Putamen (tissue), 1 donor: ENCODE data around the gene ITSN1.

ENCODE experiments used
- DNase-seq: peaks from one replicate; pipeline ENCODE4 v3.0.0-alpha.2; 2016; ENCODE audit warnings: low spot score

Gene ITSN1

DNA sequence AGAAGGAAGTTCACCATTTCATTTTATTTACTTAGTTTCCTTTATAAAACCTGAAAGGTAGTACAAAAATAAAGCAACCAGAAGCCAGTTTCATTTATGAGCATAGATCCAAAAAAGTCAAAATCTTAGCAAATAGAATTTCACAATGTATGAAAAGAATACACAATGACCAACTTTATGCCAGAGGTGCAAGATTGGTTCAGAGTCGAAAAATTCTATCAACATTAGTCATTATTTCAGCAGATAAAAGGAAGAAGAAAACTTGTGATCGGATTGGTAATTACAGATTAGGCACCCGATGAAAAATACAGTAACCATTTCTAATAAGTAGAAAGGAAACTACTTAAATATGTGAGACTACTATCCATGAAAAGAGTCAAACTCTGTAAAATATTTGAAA, 89.1 kb downstream of the ITSN1 start:
- DNase-seq, result no peak

DNA sequence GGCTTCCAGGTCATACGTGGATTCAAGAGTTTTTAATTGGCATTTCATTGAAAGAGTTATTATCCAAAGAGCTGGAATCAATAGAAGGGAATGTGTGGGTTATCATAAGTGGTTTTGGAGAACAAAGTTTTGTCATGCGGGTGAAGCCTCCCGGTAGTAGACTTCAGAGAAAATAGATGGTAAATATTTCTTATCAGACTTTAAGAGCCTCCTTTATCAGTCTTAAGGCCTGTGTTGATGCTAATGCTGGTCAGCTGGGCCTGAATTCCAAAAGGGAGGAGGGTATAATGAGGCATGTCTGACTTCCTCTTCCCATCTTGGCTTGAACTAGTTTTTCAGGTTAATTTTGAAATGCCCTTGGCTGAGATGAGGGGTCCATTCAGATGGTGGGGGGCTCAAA, 89.7 kb downstream of the ITSN1 start:
- no peak for DNase-seq

DNA sequence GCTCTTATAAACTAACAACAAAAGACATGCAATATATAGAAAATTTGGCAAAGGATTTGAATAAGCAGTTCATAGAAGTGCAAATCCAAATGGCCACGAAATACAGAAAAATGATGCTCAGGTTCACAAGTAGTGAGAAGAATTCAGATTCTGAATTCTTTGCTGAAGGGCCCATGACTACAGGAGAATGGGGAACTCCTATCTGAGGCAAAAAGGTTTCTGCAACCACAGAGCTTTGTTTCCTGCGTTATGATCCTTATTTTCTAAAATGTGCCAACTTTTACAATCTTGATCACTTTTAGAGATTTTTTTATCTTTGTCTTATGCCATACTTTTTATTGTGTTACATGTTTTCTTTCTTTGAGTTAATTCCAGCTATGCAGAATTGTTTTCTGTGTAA, 91.3 kb downstream of the ITSN1 start:
- DNase-seq, result no peak

DNA sequence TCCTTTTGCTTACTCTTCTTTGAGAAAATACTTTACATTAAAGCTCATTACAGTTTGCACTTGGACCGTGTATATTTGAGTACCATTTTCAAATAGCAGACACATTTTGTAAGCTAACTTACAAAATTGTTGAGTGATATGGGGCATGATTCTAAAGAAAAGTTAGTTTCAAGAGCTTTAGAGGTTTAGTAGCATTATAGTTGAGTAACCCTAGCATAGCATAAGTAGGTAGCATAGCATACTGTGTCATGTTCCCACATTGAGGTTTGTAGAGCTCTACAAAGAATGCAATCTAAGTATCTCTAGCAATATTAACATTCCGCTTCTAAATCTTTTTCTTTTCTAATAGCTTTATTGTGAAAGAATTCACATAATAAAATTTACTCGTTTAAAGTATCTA, 92.0 kb downstream of the ITSN1 start:
- DNase-seq, result no peak

DNA sequence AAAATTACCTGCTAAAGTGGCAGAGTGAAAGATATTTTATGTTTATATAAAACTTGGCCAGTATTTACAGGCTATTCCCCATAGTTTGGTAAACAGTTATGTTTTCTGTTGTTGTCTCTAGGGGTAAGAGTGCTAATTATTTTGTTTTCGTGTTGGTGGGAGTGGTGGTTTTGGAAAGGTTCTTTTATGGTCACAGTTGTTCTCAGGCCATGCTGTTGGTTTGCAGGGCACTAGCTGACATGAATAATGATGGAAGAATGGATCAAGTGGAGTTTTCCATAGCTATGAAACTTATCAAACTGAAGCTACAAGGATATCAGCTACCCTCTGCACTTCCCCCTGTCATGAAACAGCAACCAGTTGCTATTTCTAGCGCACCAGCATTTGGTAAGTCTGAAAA, 92.5 kb downstream of the ITSN1 start:
- DNase-seq, result no peak

DNA sequence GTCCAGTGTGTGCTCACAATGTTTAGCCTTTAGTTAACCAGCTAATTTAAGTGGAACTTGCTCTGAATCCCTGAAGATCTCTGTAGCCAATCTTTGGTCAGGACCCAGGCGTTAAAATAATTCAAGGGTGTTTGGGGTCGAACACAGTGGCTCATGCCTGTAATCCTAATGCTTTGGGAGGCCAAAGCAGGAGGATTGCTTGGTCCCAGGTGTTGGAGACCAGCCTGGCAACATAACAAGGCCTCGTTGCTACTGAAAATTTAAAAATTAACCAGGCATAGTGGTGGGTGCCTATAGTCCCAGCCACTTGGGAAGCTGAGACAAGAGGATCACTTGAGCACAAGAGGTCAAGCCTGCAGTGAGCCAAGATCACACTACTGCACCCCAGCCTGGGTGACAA, 94.3 kb downstream of the ITSN1 start:
- DNase-seq, result no peak

DNA sequence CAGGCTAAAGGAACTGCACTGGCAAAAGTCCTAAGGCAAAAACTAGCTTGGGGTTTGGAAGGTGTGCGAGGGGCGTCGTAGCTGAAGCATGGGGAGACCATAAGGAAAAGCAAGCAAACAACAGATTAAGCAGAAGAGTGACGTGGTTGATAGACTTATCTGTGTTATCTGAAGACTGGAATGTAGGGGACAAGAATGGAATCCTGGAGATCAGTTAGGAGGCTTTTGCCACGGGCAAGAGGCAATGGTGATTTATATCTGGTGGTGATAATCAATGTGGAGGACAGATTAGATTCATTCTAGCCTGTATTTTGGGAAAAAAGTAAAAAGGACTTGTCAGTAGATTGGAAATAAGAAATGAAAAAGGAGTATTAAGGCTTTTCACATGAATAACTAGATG, 97.4 kb downstream of the ITSN1 start:
- no peak for DNase-seq

DNA sequence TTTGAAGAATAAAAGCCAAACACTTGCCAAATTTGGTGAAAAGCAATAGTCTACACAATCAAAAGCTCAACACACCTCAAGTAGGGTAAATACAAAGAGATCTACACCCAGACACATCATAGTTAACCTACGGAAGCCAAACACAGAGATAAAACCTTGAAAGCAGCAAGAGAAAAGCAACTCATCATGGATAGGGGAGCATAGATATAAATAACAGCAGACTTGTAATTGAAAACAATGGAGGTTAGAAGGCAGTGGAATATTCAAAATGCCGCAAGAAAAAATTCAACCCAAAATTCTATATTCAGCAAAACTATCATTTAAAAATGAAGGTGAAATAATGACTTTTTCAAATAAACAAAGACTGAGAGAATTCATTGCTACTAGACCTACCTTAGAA, 105.1 kb downstream of the ITSN1 start:
- DNase-seq, result no peak

DNA sequence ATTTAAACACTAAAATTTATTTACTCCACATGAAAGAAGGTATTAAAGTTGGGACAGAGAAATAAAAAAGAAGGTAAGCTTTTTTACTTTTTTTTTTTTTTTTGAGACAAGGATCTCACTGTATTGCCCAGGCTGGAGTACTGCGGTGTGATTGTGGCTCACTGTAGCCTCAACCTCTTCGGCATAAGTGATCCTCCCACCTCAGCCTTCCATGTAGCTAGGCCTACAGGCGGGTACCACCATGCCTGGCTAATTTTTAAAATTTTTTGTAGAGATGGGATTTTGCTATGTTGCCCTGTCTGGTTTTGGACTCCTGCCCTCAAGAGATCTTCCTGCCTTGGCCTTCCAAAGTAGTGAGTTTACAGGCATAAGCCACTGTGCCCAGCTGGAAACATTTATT, 106.6 kb downstream of the ITSN1 start:
- no peak for DNase-seq

DNA sequence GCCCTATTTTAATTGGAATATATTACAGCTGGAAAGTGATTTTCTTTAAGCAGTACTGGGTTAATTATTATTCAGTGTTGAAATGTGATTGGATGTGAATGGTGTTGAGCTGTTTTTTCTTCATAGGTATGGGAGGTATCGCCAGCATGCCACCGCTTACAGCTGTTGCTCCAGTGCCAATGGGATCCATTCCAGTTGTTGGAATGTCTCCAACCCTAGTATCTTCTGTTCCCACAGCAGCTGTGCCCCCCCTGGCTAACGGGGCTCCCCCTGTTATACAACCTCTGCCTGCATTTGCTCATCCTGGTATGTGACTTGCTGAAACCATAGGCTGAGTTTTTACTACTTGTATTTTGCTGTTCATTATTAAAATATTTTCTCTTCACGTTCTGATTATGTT, 107.7 kb downstream of the ITSN1 start:
- no peak for DNase-seq

DNA sequence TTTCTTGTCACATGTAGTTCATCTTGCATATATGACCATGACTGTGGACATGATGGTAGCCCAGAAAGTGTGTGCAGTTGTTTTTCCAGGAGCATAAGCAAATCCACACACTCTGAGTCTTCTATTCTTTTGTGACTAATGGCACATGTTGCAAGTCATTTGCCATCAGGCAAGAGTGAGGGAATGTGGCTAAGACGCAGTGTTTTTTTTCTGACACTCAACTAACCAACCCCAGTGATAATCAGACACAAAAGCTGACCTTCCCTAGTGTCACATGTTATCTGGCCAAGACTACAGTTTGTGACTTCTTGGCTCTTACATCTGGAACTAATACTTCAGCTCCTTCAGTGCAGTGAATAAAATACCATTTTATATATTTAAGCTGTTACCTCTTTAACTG, 108.8 kb downstream of the ITSN1 start:
- DNase-seq, result no peak

DNA sequence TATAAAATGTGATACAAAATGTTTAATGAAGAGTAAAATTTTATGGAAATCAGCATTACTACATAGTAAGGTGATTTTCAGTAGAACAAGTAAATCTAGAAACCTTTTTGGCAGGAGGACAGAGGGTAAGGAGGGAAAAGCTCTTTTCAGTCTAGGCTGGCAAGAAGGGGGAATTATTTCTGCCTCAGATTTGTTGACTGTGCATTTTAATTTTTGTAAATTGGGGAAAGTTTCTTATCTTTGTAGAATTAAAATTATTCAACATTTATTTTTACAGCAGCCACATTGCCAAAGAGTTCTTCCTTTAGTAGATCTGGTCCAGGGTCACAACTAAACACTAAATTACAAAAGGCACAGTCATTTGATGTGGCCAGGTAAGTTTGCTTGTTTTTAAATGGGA, 109.2 kb downstream of the ITSN1 start:
- DNase-seq, result no peak

DNA sequence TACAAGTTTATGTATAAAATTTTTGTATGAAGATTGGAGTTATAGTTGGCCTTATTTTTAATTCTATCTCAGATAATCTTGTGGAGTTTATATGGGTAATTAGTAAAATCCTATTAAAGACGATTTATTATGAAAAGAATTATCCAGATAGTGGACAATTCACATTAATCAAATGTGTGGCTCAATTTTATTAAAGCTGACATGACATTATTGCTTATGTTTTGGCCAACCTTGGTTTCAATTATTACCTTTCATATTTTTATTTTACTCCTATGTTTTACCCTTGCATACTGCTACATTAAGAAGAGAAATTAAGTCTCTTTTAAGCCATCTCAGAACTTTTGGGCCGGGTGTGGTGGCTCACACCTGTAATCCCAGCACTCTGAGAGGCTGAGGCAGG, 110.0 kb downstream of the ITSN1 start:
- no peak for DNase-seq

DNA sequence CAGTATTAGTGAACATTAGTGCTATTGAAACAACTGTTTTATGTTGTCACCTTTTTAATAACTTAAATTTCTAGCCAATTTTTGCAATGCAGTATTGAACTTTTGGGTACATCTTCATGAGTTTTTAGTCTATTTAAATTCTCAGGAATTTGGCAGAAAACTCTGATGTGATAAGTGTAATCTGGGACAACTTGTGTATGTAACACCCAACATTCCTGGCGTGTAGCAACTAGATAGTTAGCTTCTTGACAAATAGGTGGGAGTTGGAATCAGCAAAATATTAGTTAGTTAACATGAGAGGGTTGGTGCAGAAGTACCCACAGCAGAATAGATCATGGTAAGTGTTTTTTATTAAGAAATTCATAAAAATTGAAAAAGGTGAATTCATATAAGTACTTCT, 111.6 kb downstream of the ITSN1 start:
- no peak for DNase-seq

DNA sequence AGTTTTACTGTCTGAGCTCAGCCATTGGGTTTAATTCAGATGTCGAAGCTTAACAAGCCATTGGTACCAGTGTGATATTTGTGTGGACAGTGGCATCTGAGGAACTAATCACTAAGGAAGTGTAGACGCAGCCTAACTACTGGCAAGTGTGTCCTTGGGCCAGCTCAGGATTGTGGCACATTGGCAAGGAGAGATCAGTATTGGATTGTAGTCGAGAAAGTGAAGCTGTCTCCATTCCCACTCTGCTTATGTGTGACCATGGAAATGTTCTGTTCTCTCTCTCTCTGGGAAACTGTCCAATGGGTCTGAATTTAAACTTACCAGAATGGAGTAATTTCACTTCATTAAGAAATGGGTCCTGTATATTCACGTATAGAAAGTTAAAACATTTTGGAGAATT, 112.2 kb downstream of the ITSN1 start:
- no peak for DNase-seq

DNA sequence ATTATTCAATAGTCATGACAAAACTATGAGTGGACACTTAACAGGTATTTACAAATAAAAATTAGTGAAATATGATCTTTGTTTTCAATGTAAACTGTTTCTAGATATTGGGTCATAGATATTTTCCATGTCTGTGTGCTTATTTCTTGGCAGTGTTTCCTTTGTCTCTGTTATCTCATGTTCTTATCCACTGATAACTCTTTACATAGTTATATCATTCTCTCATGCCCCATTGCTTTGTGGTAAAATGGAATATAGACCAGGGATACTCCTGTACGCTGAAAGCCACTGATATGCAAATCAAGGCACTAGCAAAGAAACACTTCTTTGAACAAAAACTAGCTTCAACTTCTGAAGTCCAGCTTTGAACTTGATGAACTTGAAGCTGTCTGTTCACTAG, 113.1 kb downstream of the ITSN1 start:
- no peak for DNase-seq

DNA sequence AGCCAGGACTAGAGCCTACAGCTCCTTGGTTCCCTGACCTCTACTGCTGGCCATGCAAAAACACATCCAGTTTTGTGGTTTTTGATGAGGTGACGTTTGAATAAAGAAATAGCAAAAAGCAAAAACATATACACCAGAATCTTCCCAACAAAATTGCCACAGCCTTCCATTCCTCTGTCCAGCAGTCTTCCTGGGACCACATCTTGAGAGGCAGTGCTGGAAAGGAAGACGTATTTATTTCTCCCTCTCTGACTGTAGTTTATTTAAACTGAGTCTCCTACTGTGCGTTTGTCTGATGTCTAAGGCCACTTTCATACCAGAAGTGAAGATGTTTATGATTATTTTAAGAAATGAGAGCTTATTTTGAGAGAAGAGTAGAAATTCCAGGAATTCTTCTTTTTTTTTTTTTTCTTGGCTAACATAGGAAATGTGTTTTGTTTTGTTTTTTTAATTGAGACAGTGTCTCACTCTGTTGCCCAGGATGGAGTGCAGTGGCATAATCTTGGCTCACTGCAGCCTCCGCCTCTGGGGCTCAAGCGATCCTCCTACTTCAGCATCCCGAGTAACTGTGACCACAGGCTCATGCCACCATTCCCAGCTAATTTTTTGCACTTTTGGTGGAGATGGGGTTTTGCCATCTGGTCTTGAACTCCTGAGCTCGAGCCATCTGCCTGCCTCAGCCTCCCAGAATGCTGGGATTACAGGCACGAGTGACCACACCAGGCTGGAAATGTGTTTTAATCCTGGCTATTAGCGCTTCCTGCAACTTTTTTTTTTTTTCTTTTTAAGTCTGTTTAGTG, 118.5 kb downstream of the ITSN1 start:
- DNase-seq, result no peak

DNA sequence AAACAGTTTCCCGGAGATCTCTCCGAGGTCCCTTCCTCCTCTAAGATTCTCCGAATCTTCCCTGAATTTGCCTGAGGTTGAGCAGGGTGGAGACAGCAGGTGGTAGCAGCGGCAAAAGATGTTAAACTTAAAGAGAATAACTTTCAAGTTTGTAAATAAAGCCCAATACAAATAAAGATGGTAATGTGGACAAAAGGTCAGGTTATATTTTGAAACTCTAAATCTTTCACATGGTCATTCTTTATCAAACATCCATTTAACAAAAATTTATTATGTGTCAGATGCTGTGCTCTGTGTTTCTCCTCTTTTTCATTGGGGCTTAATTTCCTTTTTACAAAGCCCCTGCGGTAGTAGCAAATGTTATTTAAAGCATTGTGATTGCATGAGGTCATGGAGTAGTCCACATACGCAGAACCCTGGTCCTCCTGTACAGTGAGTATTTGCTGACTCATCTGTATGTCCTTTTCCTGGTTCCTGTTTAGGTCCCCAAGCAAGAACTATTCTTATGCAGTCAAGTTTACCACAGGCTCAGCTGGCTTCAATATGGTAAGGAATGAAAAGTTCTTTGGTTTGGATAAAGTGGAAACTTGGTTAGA, 119.2 kb downstream of the ITSN1 start:
- peak; percentile 32 for DNase-seq

DNA sequence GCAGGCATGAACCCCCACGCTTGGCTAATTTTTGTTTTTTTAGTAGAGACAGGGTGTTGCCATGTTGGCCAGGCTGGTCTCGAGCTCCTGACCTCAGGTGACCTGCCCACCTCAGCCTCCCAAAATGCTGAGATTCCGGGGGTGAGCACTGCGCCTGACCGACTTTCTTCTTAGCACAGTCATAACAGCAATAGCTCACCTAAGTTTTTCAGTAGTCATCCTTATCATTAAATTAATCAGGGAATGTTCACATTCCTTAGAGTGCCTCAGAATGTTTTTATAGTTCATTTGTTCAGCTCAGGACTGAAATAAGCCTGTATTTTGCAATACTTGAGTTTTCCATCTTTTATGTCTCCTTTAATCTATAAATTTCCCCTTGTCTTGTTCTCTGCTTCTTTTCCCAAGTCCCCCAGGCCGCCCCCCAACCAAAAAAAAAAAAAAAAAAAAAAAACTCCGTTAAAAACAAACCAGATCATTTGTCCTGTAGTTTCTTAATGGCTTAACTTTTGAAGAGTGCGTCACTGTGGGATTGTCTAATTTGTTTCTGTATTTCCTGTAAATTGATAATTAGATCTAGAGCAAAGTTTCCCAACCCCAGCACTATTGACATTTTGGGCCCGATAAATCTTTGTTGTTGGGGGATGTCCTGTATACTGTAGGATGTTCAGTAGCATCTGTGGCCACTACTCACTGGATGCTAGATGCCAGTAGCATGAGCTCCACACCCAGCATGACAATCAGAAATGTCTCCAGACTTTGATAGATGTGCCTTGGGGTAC, 120.7 kb downstream of the ITSN1 start:
- no peak for DNase-seq

DNA sequence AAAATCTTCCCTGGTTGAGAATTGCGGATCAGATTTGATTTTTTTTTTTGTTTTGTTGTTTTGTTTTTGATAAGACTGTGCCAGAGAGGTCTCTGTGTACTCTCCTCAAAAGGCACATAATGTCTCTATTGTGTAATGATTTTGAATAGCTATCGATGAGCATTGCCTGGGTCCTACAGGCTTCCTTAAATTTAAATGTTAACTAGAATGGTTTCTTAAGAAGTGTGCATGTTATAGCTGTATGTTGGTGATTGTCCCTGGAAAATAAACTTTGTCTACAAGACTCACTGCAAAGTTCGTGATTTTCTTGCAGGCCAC, 121.2 kb downstream of the ITSN1 start:
- no peak for DNase-seq

DNA sequence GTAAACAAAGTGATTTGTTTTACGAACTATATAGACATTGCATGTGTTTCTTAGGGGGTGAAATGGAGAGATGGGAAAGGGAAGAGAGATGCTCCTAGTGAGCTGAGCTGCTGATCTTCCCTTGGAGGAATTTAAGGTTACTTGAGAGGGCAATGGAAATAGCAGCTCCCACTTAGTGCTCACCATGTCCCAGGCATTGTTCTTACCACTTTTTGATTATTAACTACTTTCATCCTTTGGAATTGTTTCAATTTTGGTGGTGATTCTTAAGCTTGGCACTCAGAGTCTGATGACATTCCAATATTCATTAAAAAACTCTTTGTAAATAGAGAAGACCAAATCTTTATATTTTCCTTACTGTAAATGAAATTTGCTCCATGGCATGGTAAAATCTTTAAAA, 124.9 kb downstream of the ITSN1 start:
- no peak for DNase-seq

DNA sequence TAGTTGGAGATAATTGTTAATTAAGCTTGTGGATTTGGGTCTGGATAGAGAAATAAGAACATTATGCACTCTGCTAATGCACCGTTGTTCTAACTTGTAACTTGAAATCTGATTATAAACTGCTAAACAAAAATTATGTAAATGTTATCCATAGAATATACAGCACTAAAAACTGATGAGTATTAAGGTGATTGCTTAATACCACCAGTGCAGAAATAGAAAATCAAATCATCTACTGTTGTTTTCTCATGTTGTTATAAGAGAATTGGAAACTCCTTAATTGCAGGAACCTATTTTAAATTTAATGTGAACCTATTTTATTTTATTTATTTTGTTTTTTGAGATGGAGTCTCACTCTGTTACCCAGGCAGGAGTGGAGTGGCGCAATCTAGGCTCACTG, 125.7 kb downstream of the ITSN1 start:
- DNase-seq, result no peak

DNA sequence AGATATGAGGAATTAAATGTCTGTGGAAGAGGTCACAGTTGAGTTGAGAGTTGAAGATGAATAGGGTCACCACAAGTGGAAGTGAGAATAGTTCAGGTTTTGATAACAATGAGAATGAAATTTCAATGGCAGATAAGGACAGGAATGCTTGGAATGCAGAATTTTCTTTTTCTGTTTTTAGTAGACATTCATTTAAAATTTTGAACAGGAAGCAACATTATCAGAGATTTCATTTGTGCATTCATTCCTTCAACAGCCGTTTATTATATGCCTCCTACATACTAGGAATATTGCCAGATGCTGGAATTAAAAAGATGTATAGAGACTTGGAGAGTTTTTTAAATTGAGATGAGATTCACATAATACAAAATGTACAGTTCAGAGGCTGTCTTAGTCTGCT, 126.8 kb downstream of the ITSN1 start:
- DNase-seq, result no peak

DNA sequence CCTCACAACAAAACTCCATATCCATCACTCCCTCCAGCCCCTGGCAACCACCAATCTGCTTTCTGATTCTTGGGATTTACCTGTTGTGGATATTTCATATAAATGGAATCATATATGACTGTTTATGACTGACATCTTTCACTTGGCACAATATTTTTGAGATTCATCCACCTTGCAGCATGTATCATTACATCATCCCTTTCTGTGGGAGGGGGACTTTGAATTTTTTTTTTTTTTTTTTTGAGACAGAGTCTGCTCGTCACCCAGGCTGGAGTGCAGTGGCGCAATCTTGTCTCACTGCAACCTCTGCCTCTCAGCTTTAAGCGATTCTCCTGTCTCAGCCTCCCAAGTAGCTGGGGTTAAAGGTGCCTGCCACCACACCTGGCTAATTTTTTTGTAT, 128.2 kb downstream of the ITSN1 start:
- no peak for DNase-seq
